HEK293 (cell line): ENCODE results near the gene IFI30.

Source experiments
- CTCF ChIA-PET: fragments of 350-600 bp; formaldehyde crosslinking; extraction: SDS; loops from one replicate; lab custom pipeline; 2021; ENCODE audit warnings: antibody characterized with exemption; lab: Yijun Ruan, JAX
- POLR2A ChIA-PET: fragments of 300-600 bp; formaldehyde crosslinking; extraction: SDS; loops from one replicate; lab custom pipeline; 2020; ENCODE audit warnings: antibody characterized with exemption, inconsistent platforms; lab: Yijun Ruan, JAX
- H3K27ac ChIP-seq: fragments of 200-500 bp; sonication (Bioruptor generic); 2 replicates; pipeline ENCODE4 v1.5.1; 2014; ENCODE audit warnings: low read depth, low read length, control low read depth, inconsistent platforms; ENCODE audit errors: extremely low read depth
- H3K36me3 ChIP-seq, 2 experiments: fragments of 200-500 bp in 1 of 2; sonication (Bioruptor generic) in 1 of 2; 1 replicate in 1 of 2; 2 replicates in 1 of 2; pipeline ENCODE4 v1.5.1; 2014 to 2017; ENCODE audit warnings: inconsistent platforms in 2 of 2, low read length in 2 of 2; ENCODE audit not compliant: control insufficient read depth in 2 of 2, insufficient read depth in 1 of 2
- H3K4me1 ChIP-seq: fragments of 200-500 bp; sonication (Bioruptor generic); 2 replicates; pipeline ENCODE4 v1.5.1; 2014; ENCODE audit warnings: mild to moderate bottlenecking, low read length, inconsistent platforms; ENCODE audit not compliant: control insufficient read depth, insufficient read depth
- H3K4me3 ChIP-seq: 2 replicates; pipeline ENCODE4 v1.5.1; 2011; ENCODE audit warnings: low read depth, mild to moderate bottlenecking, control low read depth, low read length, moderate library complexity
- H3K9me3 ChIP-seq: fragments of 200-500 bp; sonication (Bioruptor generic); 2 replicates; pipeline ENCODE4 v1.5.1; 2014; ENCODE audit warnings: low read depth, low read length, inconsistent platforms; ENCODE audit not compliant: control insufficient read depth, insufficient read depth
- BCL11A ChIP-seq: fragments of 450-650 bp; formaldehyde crosslinking; IDR thresholded peaks from 2 replicates; pipeline ENCODE4 v1.5.1; 2016; ENCODE audit warnings: low read depth, missing biosample characterization, missing genetic modification characterization
- KLF7 ChIP-seq: fragments of 450-650 bp; formaldehyde crosslinking; IDR thresholded peaks from 2 replicates; pipeline ENCODE4 v1.5.1; 2016; ENCODE audit warnings: missing biosample characterization, missing genetic modification characterization, borderline replicate concordance
- PRDM4 ChIP-seq: fragments of 450-650 bp; formaldehyde crosslinking; IDR thresholded peaks from 2 replicates; pipeline ENCODE4 v1.5.1; 2017; ENCODE audit warnings: missing biosample characterization, missing genetic modification characterization
- SP7 ChIP-seq: fragments of 450-650 bp; formaldehyde crosslinking; IDR thresholded peaks from 2 replicates; pipeline ENCODE4 v1.5.1; 2016; ENCODE audit warnings: missing biosample characterization, missing genetic modification characterization
- YY1 ChIP-seq: fragments of 450-650 bp; formaldehyde crosslinking; IDR thresholded peaks from 2 replicates; pipeline ENCODE4 v1.5.1; 2018; ENCODE audit warnings: missing biosample characterization, missing genetic modification characterization
- ZBTB10 ChIP-seq: fragments of 450-650 bp; formaldehyde crosslinking; IDR thresholded peaks from 2 replicates; pipeline ENCODE4 v1.5.1; 2016; ENCODE audit warnings: missing biosample characterization, missing genetic modification characterization
- ZBTB48 ChIP-seq: fragments of 450-650 bp; formaldehyde crosslinking; IDR thresholded peaks from 2 replicates; pipeline ENCODE4 v1.5.1; 2016; ENCODE audit warnings: missing biosample characterization, missing genetic modification characterization
- ZBTB6 ChIP-seq: fragments of 450-650 bp; formaldehyde crosslinking; IDR thresholded peaks from 2 replicates; pipeline ENCODE4 v1.5.1; 2017; ENCODE audit warnings: missing biosample characterization, missing genetic modification characterization
- ZNF157 ChIP-seq: fragments of 450-650 bp; formaldehyde crosslinking; IDR thresholded peaks from 2 replicates; pipeline ENCODE4 v1.5.1; 2016; ENCODE audit warnings: missing biosample characterization, missing genetic modification characterization
- ZNF16 ChIP-seq: fragments of 450-650 bp; formaldehyde crosslinking; IDR thresholded peaks from 2 replicates; pipeline ENCODE4 v1.5.1; 2016; ENCODE audit warnings: low read depth, missing biosample characterization, missing genetic modification characterization
- ZNF175 ChIP-seq: fragments of 450-650 bp; formaldehyde crosslinking; IDR thresholded peaks from 2 replicates; pipeline ENCODE4 v1.5.1; 2016; ENCODE audit warnings: missing biosample characterization, missing genetic modification characterization
- ZNF211 ChIP-seq: fragments of 450-650 bp; formaldehyde crosslinking; IDR thresholded peaks from 2 replicates; pipeline ENCODE4 v1.5.1; 2016; ENCODE audit warnings: low read depth, missing biosample characterization, missing genetic modification characterization
- ZNF26 ChIP-seq: fragments of 450-650 bp; formaldehyde crosslinking; IDR thresholded peaks from 2 replicates; pipeline ENCODE4 v1.5.1; 2016; ENCODE audit warnings: missing biosample characterization, missing genetic modification characterization
- ZNF354C ChIP-seq: fragments of 450-650 bp; formaldehyde crosslinking; IDR thresholded peaks from 2 replicates; pipeline ENCODE4 v1.5.1; 2016; ENCODE audit warnings: missing biosample characterization, missing genetic modification characterization, low read depth, borderline replicate concordance
- ZNF37A ChIP-seq: fragments of 450-650 bp; IDR thresholded peaks from 2 replicates; pipeline ENCODE4 v1.5.1; 2018; ENCODE audit warnings: missing biosample characterization, missing genetic modification characterization
- ZNF391 ChIP-seq: fragments of 450-650 bp; formaldehyde crosslinking; IDR thresholded peaks from 2 replicates; pipeline ENCODE4 v1.5.1; 2016; ENCODE audit warnings: low read depth, missing biosample characterization, missing genetic modification characterization, borderline replicate concordance
- ZNF48 ChIP-seq: fragments of 450-650 bp; formaldehyde crosslinking; IDR thresholded peaks from 2 replicates; pipeline ENCODE4 v1.5.1; 2016; ENCODE audit warnings: missing biosample characterization, missing genetic modification characterization
- ZNF610 ChIP-seq: fragments of 450-650 bp; formaldehyde crosslinking; IDR thresholded peaks from 2 replicates; pipeline ENCODE4 v1.5.1; 2016; ENCODE audit warnings: missing biosample characterization, missing genetic modification characterization, borderline replicate concordance
- ZNF707 ChIP-seq: fragments of 450-650 bp; formaldehyde crosslinking; IDR thresholded peaks from 2 replicates; pipeline ENCODE4 v1.5.1; 2016; ENCODE audit warnings: missing biosample characterization, missing genetic modification characterization
- ZNF792 ChIP-seq: fragments of 450-650 bp; formaldehyde crosslinking; IDR thresholded peaks from 2 replicates; pipeline ENCODE4 v1.5.1; 2016; ENCODE audit warnings: missing biosample characterization, missing genetic modification characterization
- ZSCAN16 ChIP-seq: fragments of 450-650 bp; formaldehyde crosslinking; IDR thresholded peaks from 2 replicates; pipeline ENCODE4 v1.5.1; 2016; ENCODE audit warnings: missing biosample characterization, missing genetic modification characterization

Gene IFI30

GRCh38 chr19:18185538-18185937 is 11.9 kb downstream of the IFI30 start:
- ChIA-PET POLR2A (no interaction called here), CTCF (interaction anchor here (0.6 to 1.2 kb wide), 3 partner anchors 9 to 126 kb away, joined by 3 read pairs; no protein-coding TSS in a partner anchor)
- TF ChIP-seq ZNF707 (no peak), KLF7 (no peak), ZNF48 (tag by site-specific recombination) (no peak), ZNF26 (tag by site-specific recombination) (no peak), ZSCAN16 (no peak), ZBTB6 (tag by site-specific recombination) (no peak), ZBTB48 (tag by site-specific recombination) (no peak), SP7 (no peak), ZNF16 (no peak), ZNF175 (tag by site-specific recombination) (no peak), ZBTB10 (no peak), ZNF792 (tag by site-specific recombination) (no peak), ZNF211 (tag by site-specific recombination) (no peak)

GRCh38 chr19:18190278-18190677 is 16.7 kb downstream of the IFI30 start:
- Histone ChIP-seq H3K4me1 (no peaks in the 10 kb centered on the region), H3K36me3 (no peaks in the 10 kb centered on the region; a peak in 1 of 3 replicates), H3K9me3 (no peaks in the 10 kb centered on the region), H3K27ac (no peak overlapping the region), H3K4me3 (no peak overlapping the region)
- POLR2A ChIA-PET, result interaction anchor here (0.7 kb wide), 1 partner anchor 13 kb away, joined by 3 read pairs; no protein-coding TSS in a partner anchor
- TF ChIP-seq ZNF792 (tag by site-specific recombination) (no peak), BCL11A (tag by site-specific recombination) (no peak), PRDM4 (no peak), YY1 (no peak), ZSCAN16 (no peak), ZNF391 (no peak), ZBTB6 (tag by site-specific recombination) (no peak), ZNF610 (tag by site-specific recombination) (no peak), ZNF354C (tag by site-specific recombination) (no peak), ZNF157 (no peak), ZNF37A (tag by site-specific recombination) (no peak)
- CTCF ChIA-PET, result interaction anchor here (0.6 to 2.9 kb wide), 3 partner anchors 18 to 585 kb away, joined by 4 to 16 read pairs (median 7); no protein-coding TSS in a partner anchor

More at GRCh38 chr19:18185538-18185937, 11.9 kb downstream of the IFI30 start:
- no peak overlapping the region for H3K4me3 ChIP-seq
- H3K27ac ChIP-seq, result no peak overlapping the region
- H3K9me3 ChIP-seq, result no peaks in the 10 kb centered on the region
- H3K4me1 ChIP-seq, result no peaks in the 10 kb centered on the region
- no peaks in the 10 kb centered on the region for H3K36me3 ChIP-seq
